HL-60/S4 treated with phorbol 12-myristate 13-acetate at 8.2 ng/mL for 4 days and 3 days (cell line): ENCODE data around the gene IGF2.

Experiments
- in situ Hi-C: fragments of 300-500 bp; cut with MboI; formaldehyde crosslinking; loops from 2 replicates; pipeline ENCODE4 v1.15.0; 2022; ENCODE audit warnings: low sequenced_read_pairs

Gene IGF2

GRCh38 chr11:2138068-2138430 lies 1.1 kb downstream of the IGF2 start:
- in situ Hi-C loops: no loop called here

GRCh38 chr11:2137202-2138067 lies 1.8 kb downstream of the IGF2 start:
- in situ Hi-C loops: no loop called here

GRCh38 chr11:2136952-2137201 lies 2.3 kb downstream of the IGF2 start:
- in situ Hi-C loops: no loop called here

GRCh38 chr11:2136209-2136951 lies 2.8 kb downstream of the IGF2 start:
- in situ Hi-C loops: no loop called here

GRCh38 chr11:2135648-2136201 lies 3.5 kb downstream of the IGF2 start:
- in situ Hi-C loops: no loop called here

GRCh38 chr11:2135018-2135569 lies 4.1 kb downstream of the IGF2 start:
- in situ Hi-C loops: no loop called here

GRCh38 chr11:2134022-2135010 lies 4.9 kb downstream of the IGF2 start:
- in situ Hi-C loops: no loop called here

GRCh38 chr11:2133241-2134021 lies 5.8 kb downstream of the IGF2 start:
- in situ Hi-C loops: no loop called here

- in situ Hi-C loops: no loop called here
Measured at GRCh38 chr11:2132874-2133240, 6.3 kb downstream of the IGF2 start.

- in situ Hi-C loops: no loop called here
Measured at GRCh38 chr11:2132246-2132645, 6.9 kb downstream of the IGF2 start.

- in situ Hi-C loops: no loop called here
Measured at GRCh38 chr11:2131371-2132236, 7.6 kb downstream of the IGF2 start.

- in situ Hi-C loops: no loop called here
Measured at GRCh38 chr11:2130881-2131352, 8.3 kb downstream of the IGF2 start.

- in situ Hi-C loops: no loop called here
Measured at GRCh38 chr11:2129699-2130366, 9.4 kb downstream of the IGF2 start.

- in situ Hi-C loops: no loop called here
Measured at GRCh38 chr11:2129308-2129698, 9.9 kb downstream of the IGF2 start.

GRCh38 chr11:2128511-2129307 lies 10.5 kb downstream of the IGF2 start:
- in situ Hi-C loops: no loop called here

- in situ Hi-C loops: no loop called here
Measured at GRCh38 chr11:2128130-2128510, 11.1 kb downstream of the IGF2 start.

GRCh38 chr11:2127482-2128129 lies 11.6 kb downstream of the IGF2 start:
- in situ Hi-C loops: no loop called here
